ENCODE data around the gene CCBE1.
"Not testable (repeated sequence)": the region's sequence is repeated elsewhere in the genome, so short reads cannot be mapped to it uniquely, and the experiment has no call there.

Gene CCBE1

GRCh38 chr18:59717291-59717690 is 20.1 kb upstream of the CCBE1 start:
- no peak overlapping the region for H3K27ac ChIP-seq (ENCODE audit: low read depth in 2 of 2, low read length in 2 of 2)
- H3K36me3 ChIP-seq (ENCODE audit: control insufficient read depth in 2 of 2, insufficient read depth in 2 of 2, low read length in 2 of 2): no peaks in the 10 kb centered on the region
- no peak overlapping the region for H3K4me3 ChIP-seq (ENCODE audit: low read length in 2 of 2)
- H3K4me1 ChIP-seq (ENCODE audit: control insufficient read depth in 2 of 2, insufficient read depth in 2 of 2, low read length in 2 of 2): no peaks in the 10 kb centered on the region
- no peaks in the 10 kb centered on the region for H3K27me3 ChIP-seq (ENCODE audit: control insufficient read depth in 2 of 2, insufficient read depth in 2 of 2, low read length in 2 of 2)
- no peaks in the 10 kb centered on the region for H3K9me3 ChIP-seq (ENCODE audit: control insufficient read depth in 2 of 2, low read length in 2 of 2)
- H3K9ac ChIP-seq (ENCODE audit: low read depth in 1 of 2, low read length in 2 of 2): no peak overlapping the region

- no peak overlapping the region for H3K4me3 ChIP-seq (ENCODE audit: low read length in 2 of 2)
- H3K36me3 ChIP-seq (ENCODE audit: control insufficient read depth in 2 of 2, insufficient read depth in 2 of 2, low read length in 2 of 2): no peaks in the 10 kb centered on the region
- H3K9me3 ChIP-seq (ENCODE audit: control insufficient read depth in 2 of 2, low read length in 2 of 2): no peaks in the 10 kb centered on the region
- no peaks in the 10 kb centered on the region for H3K4me1 ChIP-seq (ENCODE audit: control insufficient read depth in 2 of 2, insufficient read depth in 2 of 2, low read length in 2 of 2)
- no peaks in the 10 kb centered on the region for H3K27me3 ChIP-seq (ENCODE audit: control insufficient read depth in 2 of 2, insufficient read depth in 2 of 2, low read length in 2 of 2)
- no peak overlapping the region for H3K9ac ChIP-seq (ENCODE audit: low read depth in 1 of 2, low read length in 2 of 2)
- no peak overlapping the region for H3K27ac ChIP-seq (ENCODE audit: low read depth in 2 of 2, low read length in 2 of 2)
These were observed 18.7 kb upstream of the CCBE1 start for GRCh38 chr18:59715966-59716369.

GRCh38 chr18:59715445-59715844 is 18.2 kb upstream of the CCBE1 start:
- no peaks in the 10 kb centered on the region for H3K9me3 ChIP-seq (ENCODE audit: control insufficient read depth in 2 of 2, low read length in 2 of 2)
- H3K9ac ChIP-seq (ENCODE audit: low read depth in 1 of 2, low read length in 2 of 2): no peak overlapping the region
- no peak overlapping the region for H3K4me3 ChIP-seq (ENCODE audit: low read length in 2 of 2)
- no peaks in the 10 kb centered on the region for H3K36me3 ChIP-seq (ENCODE audit: control insufficient read depth in 2 of 2, insufficient read depth in 2 of 2, low read length in 2 of 2)
- H3K27me3 ChIP-seq (ENCODE audit: control insufficient read depth in 2 of 2, insufficient read depth in 2 of 2, low read length in 2 of 2): no peaks in the 10 kb centered on the region
- H3K4me1 ChIP-seq (ENCODE audit: control insufficient read depth in 2 of 2, insufficient read depth in 2 of 2, low read length in 2 of 2): no peaks in the 10 kb centered on the region
- H3K27ac ChIP-seq (ENCODE audit: low read depth in 2 of 2, low read length in 2 of 2): no peak overlapping the region

- H3K36me3 ChIP-seq (ENCODE audit: control insufficient read depth in 2 of 2, insufficient read depth in 2 of 2, low read length in 2 of 2); H3K4me3 ChIP-seq (ENCODE audit: low read length in 2 of 2); H3K9ac ChIP-seq (ENCODE audit: low read depth in 1 of 2, low read length in 2 of 2); H3K27me3 ChIP-seq (ENCODE audit: control insufficient read depth in 2 of 2, insufficient read depth in 2 of 2, low read length in 2 of 2); H3K27ac ChIP-seq (ENCODE audit: low read depth in 2 of 2, low read length in 2 of 2); H3K9me3 ChIP-seq (ENCODE audit: control insufficient read depth in 2 of 2, low read length in 2 of 2); H3K4me1 ChIP-seq (ENCODE audit: control insufficient read depth in 2 of 2, insufficient read depth in 2 of 2, low read length in 2 of 2): not testable (repeated sequence)
These were observed 16.9 kb upstream of the CCBE1 start for GRCh38 chr18:59714096-59714495.

GRCh38 chr18:59712311-59712710 is 15.1 kb upstream of the CCBE1 start:
- Histone ChIP-seq H3K9me3 (ENCODE audit: control insufficient read depth in 2 of 2, low read length in 2 of 2) (no peaks in the 10 kb centered on the region), H3K4me3 (ENCODE audit: low read length in 2 of 2) (no peak overlapping the region), H3K36me3 (ENCODE audit: control insufficient read depth in 2 of 2, insufficient read depth in 2 of 2, low read length in 2 of 2) (no peaks in the 10 kb centered on the region), H3K27ac (ENCODE audit: low read depth in 2 of 2, low read length in 2 of 2) (no peak overlapping the region), H3K4me1 (ENCODE audit: control insufficient read depth in 2 of 2, insufficient read depth in 2 of 2, low read length in 2 of 2) (no peaks in the 10 kb centered on the region), H3K27me3 (ENCODE audit: control insufficient read depth in 2 of 2, insufficient read depth in 2 of 2, low read length in 2 of 2) (no peaks in the 10 kb centered on the region), H3K9ac (ENCODE audit: low read depth in 1 of 2, low read length in 2 of 2) (no peak overlapping the region)

- Histone ChIP-seq H3K36me3 (ENCODE audit: control insufficient read depth in 2 of 2, insufficient read depth in 2 of 2, low read length in 2 of 2) (no peaks in the 10 kb centered on the region), H3K27ac (ENCODE audit: low read depth in 2 of 2, low read length in 2 of 2) (no peak overlapping the region), H3K4me3 (ENCODE audit: low read length in 2 of 2) (no peak overlapping the region), H3K9ac (ENCODE audit: low read depth in 1 of 2, low read length in 2 of 2) (no peak overlapping the region), H3K9me3 (ENCODE audit: control insufficient read depth in 2 of 2, low read length in 2 of 2) (no peaks in the 10 kb centered on the region), H3K4me1 (ENCODE audit: control insufficient read depth in 2 of 2, insufficient read depth in 2 of 2, low read length in 2 of 2) (no peaks in the 10 kb centered on the region), H3K27me3 (ENCODE audit: control insufficient read depth in 2 of 2, insufficient read depth in 2 of 2, low read length in 2 of 2) (no peaks in the 10 kb centered on the region)
These were observed 11.8 kb upstream of the CCBE1 start for GRCh38 chr18:59708988-59709387.

- Histone ChIP-seq H3K27me3 (ENCODE audit: control insufficient read depth in 2 of 2, insufficient read depth in 2 of 2, low read length in 2 of 2) (no peaks in the 10 kb centered on the region), H3K9me3 (ENCODE audit: control insufficient read depth in 2 of 2, low read length in 2 of 2) (no peaks in the 10 kb centered on the region), H3K36me3 (ENCODE audit: control insufficient read depth in 2 of 2, insufficient read depth in 2 of 2, low read length in 2 of 2) (no peaks in the 10 kb centered on the region), H3K4me1 (ENCODE audit: control insufficient read depth in 2 of 2, insufficient read depth in 2 of 2, low read length in 2 of 2) (no peaks in the 10 kb centered on the region), H3K4me3 (ENCODE audit: low read length in 2 of 2) (no peak overlapping the region), H3K9ac (ENCODE audit: low read depth in 1 of 2, low read length in 2 of 2) (no peak overlapping the region), H3K27ac (ENCODE audit: low read depth in 2 of 2, low read length in 2 of 2) (no peak overlapping the region)
These were observed 10.1 kb upstream of the CCBE1 start for GRCh38 chr18:59707306-59707705.

- H3K27ac ChIP-seq (ENCODE audit: low read depth in 2 of 2, low read length in 2 of 2): no peak overlapping the region
- H3K9me3 ChIP-seq (ENCODE audit: control insufficient read depth in 2 of 2, low read length in 2 of 2): no peaks in the 10 kb centered on the region
- H3K4me1 ChIP-seq (ENCODE audit: control insufficient read depth in 2 of 2, insufficient read depth in 2 of 2, low read length in 2 of 2): no peaks in the 10 kb centered on the region
- no peaks in the 10 kb centered on the region for H3K36me3 ChIP-seq (ENCODE audit: control insufficient read depth in 2 of 2, insufficient read depth in 2 of 2, low read length in 2 of 2)
- H3K27me3 ChIP-seq (ENCODE audit: control insufficient read depth in 2 of 2, insufficient read depth in 2 of 2, low read length in 2 of 2): no peaks in the 10 kb centered on the region
- no peak overlapping the region for H3K9ac ChIP-seq (ENCODE audit: low read depth in 1 of 2, low read length in 2 of 2)
- no peak overlapping the region for H3K4me3 ChIP-seq (ENCODE audit: low read length in 2 of 2)
These were observed 9.3 kb upstream of the CCBE1 start for GRCh38 chr18:59706499-59706898.

GRCh38 chr18:59705145-59705544 is 7.9 kb upstream of the CCBE1 start:
- Histone ChIP-seq H3K27ac (ENCODE audit: low read depth in 2 of 2, low read length in 2 of 2) (no peak overlapping the region), H3K9me3 (ENCODE audit: control insufficient read depth in 2 of 2, low read length in 2 of 2) (no peaks in the 10 kb centered on the region), H3K9ac (ENCODE audit: low read depth in 1 of 2, low read length in 2 of 2) (no peak overlapping the region), H3K36me3 (ENCODE audit: control insufficient read depth in 2 of 2, insufficient read depth in 2 of 2, low read length in 2 of 2) (no peaks in the 10 kb centered on the region), H3K4me3 (ENCODE audit: low read length in 2 of 2) (no peak overlapping the region), H3K27me3 (ENCODE audit: control insufficient read depth in 2 of 2, insufficient read depth in 2 of 2, low read length in 2 of 2) (no peaks in the 10 kb centered on the region), H3K4me1 (ENCODE audit: control insufficient read depth in 2 of 2, insufficient read depth in 2 of 2, low read length in 2 of 2) (peaks cover 0 to 4% of the 10 kb centered on the region in 2 donors)

GRCh38 chr18:59704146-59704545 is 6.9 kb upstream of the CCBE1 start:
- H3K9me3 ChIP-seq (ENCODE audit: control insufficient read depth in 2 of 2, low read length in 2 of 2): no peaks in the 10 kb centered on the region
- H3K27ac ChIP-seq (ENCODE audit: low read depth in 2 of 2, low read length in 2 of 2): no peak overlapping the region
- H3K4me3 ChIP-seq (ENCODE audit: low read length in 2 of 2): no peak overlapping the region
- H3K4me1 ChIP-seq (ENCODE audit: control insufficient read depth in 2 of 2, insufficient read depth in 2 of 2, low read length in 2 of 2): peaks cover 0 to 4% of the 10 kb centered on the region in 2 donors
- no peaks in the 10 kb centered on the region for H3K27me3 ChIP-seq (ENCODE audit: control insufficient read depth in 2 of 2, insufficient read depth in 2 of 2, low read length in 2 of 2)
- H3K36me3 ChIP-seq (ENCODE audit: control insufficient read depth in 2 of 2, insufficient read depth in 2 of 2, low read length in 2 of 2): no peaks in the 10 kb centered on the region
- no peak overlapping the region for H3K9ac ChIP-seq (ENCODE audit: low read depth in 1 of 2, low read length in 2 of 2)

GRCh38 chr18:59701272-59701671 is 4.0 kb upstream of the CCBE1 start:
- H3K4me3 ChIP-seq (ENCODE audit: low read length in 2 of 2): no peak overlapping the region
- no peak overlapping the region for H3K27ac ChIP-seq (ENCODE audit: low read depth in 2 of 2, low read length in 2 of 2)
- H3K9me3 ChIP-seq (ENCODE audit: control insufficient read depth in 2 of 2, low read length in 2 of 2): no peaks in the 10 kb centered on the region
- peaks cover 0 to 19% of the 10 kb centered on the region in 2 donors for H3K27me3 ChIP-seq (ENCODE audit: control insufficient read depth in 2 of 2, insufficient read depth in 2 of 2, low read length in 2 of 2)
- peaks cover 5 to 12% of the 10 kb centered on the region in 2 donors for H3K4me1 ChIP-seq (ENCODE audit: control insufficient read depth in 2 of 2, insufficient read depth in 2 of 2, low read length in 2 of 2)
- no peaks in the 10 kb centered on the region for H3K36me3 ChIP-seq (ENCODE audit: control insufficient read depth in 2 of 2, insufficient read depth in 2 of 2, low read length in 2 of 2)
- H3K9ac ChIP-seq (ENCODE audit: low read depth in 1 of 2, low read length in 2 of 2): no peak overlapping the region
